Natural killer cell (primary cell): ENCODE results near the gene SMU1. TPM values are rescaled to one million over a fixed set of nuclear protein-coding genes. Genes with fewer than 3 reads are reported as not detected.

ENCODE experiments used
- ATAC-seq, 3 donors: fragments of 150-1000 bp in 2 of 3; fragments of 200-7000 bp in 1 of 3; cut with Tn5 transposase; 1 replicate in 1 of 3; 2 replicates in 2 of 3; pipeline ENCODE4 v1.10.0; 2021; ENCODE audit warnings: mild to moderate bottlenecking in 2 of 3, moderate library complexity in 2 of 3
- DNase-seq, 2 donors: peaks; one replicate each; pipeline versions ENCODE4 v3.0.0 to v3.0.0-alpha.2; 2013 to 2021; ENCODE audit warnings: mixed read lengths in 1 of 2
- H3K27ac ChIP-seq: one replicate; pipeline ENCODE4 v1.5.1; 2013; ENCODE audit warnings: mild to moderate bottlenecking, low read length
- H3K27me3 ChIP-seq: one replicate; pipeline ENCODE4 v1.6.1; 2013; ENCODE audit warnings: low read length; ENCODE audit not compliant: control insufficient read depth, insufficient read depth
- H3K36me3 ChIP-seq: one replicate; pipeline ENCODE4 v1.6.1; 2013; ENCODE audit warnings: low read length; ENCODE audit not compliant: control insufficient read depth, insufficient read depth
- H3K4me1 ChIP-seq: one replicate; pipeline ENCODE4 v1.6.1; 2013; ENCODE audit warnings: low read length; ENCODE audit not compliant: control insufficient read depth, insufficient read depth
- H3K4me3 ChIP-seq: one replicate; pipeline ENCODE4 v1.5.1; 2013; ENCODE audit warnings: low read length
- H3K9me3 ChIP-seq: one replicate; pipeline ENCODE4 v1.6.1; 2013; ENCODE audit warnings: low read length; ENCODE audit not compliant: control insufficient read depth, insufficient read depth
- H3K27ac Mint-ChIP-seq, 2 donors: one replicate each; pipeline ENCODE4 v1.8.0; 2022; ENCODE audit warnings: mild to moderate bottlenecking in 2 of 2, mixed read lengths in 2 of 2, moderate library complexity in 1 of 2
- H3K27me3 Mint-ChIP-seq, 2 donors: one replicate each; pipeline ENCODE4 v1.8.0; 2022; ENCODE audit warnings: low read depth in 2 of 2, mixed read lengths in 2 of 2
- H3K36me3 Mint-ChIP-seq: one replicate; pipeline ENCODE4 v1.8.0; 2022; ENCODE audit warnings: mixed read lengths
- H3K4me1 Mint-ChIP-seq, 2 donors: one replicate each; pipeline ENCODE4 v1.8.0; 2022; ENCODE audit warnings: mixed read lengths in 2 of 2
- H3K4me3 Mint-ChIP-seq: one replicate; pipeline ENCODE4 v1.8.0; 2022; ENCODE audit warnings: mild to moderate bottlenecking, moderate library complexity, mixed read lengths
- H3K9me3 Mint-ChIP-seq, 2 donors: one replicate each; pipeline ENCODE4 v1.8.0; 2022; ENCODE audit warnings: mixed read lengths in 2 of 2
- CTCF ChIP-seq: fragments of 200-600 bp; IDR thresholded peaks from one replicate; pipeline ENCODE4 v1.8.0; 2022; ENCODE audit warnings: antibody characterized with exemption
- WGBS: methylation state at CpG from one replicate; pipeline ENCODE4 v1.1.7; 2013; ENCODE audit warnings: missing lambda C conversion rate; ENCODE audit not compliant: insufficient coverage; 5-methylcytosine and 5-hydroxymethylcytosine counted together
- intact Hi-C: fragments of 100-400 bp; cut with micrococcal nuclease; formaldehyde crosslinking; loops from one replicate; pipeline ENCODE4 v1.14.2; 2022
- total RNA-seq, 4 donors: library from RNA; stranded (reverse); fragments of 120-200 nt in 1 of 4; gene quantifications; one replicate each; pipeline versions ENCODE4 v1.2.3 to v1.2.4, GENCODE V29; 2013 to 2022

Gene SMU1
- total RNA-seq, 3 donors from 2014 or later (not counting 1 experiment from before 2014, with no cell fraction given) = 21.9 to 23.2 (median 22.1) TPM

- H3K36me3 Mint-ChIP-seq = no peaks in the 10 kb centered on the region
- ATAC-seq (peak in 1 of 3 donors; percentile 30), DNase-seq (no peak)
- Histone ChIP-seq H3K4me3 (no peak overlapping the region), H3K27me3 (no peaks in the 10 kb centered on the region), H3K4me1 (peaks cover 21% of the 10 kb centered on the region), H3K9me3 (no peaks in the 10 kb centered on the region), H3K36me3 (no peaks in the 10 kb centered on the region), H3K27ac (peak overlapping the region; percentile 61)
- H3K4me1 Mint-ChIP-seq = peaks cover 9 to 17% of the 10 kb centered on the region in 2 donors
- peak overlapping the region; percentile 12 to 74 for H3K27ac Mint-ChIP-seq
- no peak for TF ChIP-seq CTCF
- no peak overlapping the region for H3K4me3 Mint-ChIP-seq
- intact Hi-C loops = no loop called here
- peaks cover 0 to 3% of the 10 kb centered on the region in 2 donors for H3K27me3 Mint-ChIP-seq
- 8% methylated on average over 6 of the region's 8 CpGs for WGBS
- H3K9me3 Mint-ChIP-seq = no peaks in the 10 kb centered on the region
Measured at GRCh38 chr9:33082538-33083326, 6.3 kb upstream of the SMU1 start.

GRCh38 chr9:33082128-33082527 lies 5.7 kb upstream of the SMU1 start:
- intact Hi-C loops = no loop called here

GRCh38 chr9:33081128-33081851 lies 4.8 kb upstream of the SMU1 start:
- peak; percentile 36 to 54 (median 43) for ATAC-seq
- Mint-ChIP-seq H3K4me1 (peaks cover 16 to 23% of the 10 kb centered on the region in 2 donors), H3K9me3 (no peaks in the 10 kb centered on the region), H3K27ac (no peak overlapping the region), H3K36me3 (no peaks in the 10 kb centered on the region), H3K4me3 (no peak overlapping the region), H3K27me3 (no peaks in the 10 kb centered on the region)
- peak; percentile 87 for TF ChIP-seq CTCF
- Histone ChIP-seq H3K27ac (no peak overlapping the region), H3K36me3 (no peaks in the 10 kb centered on the region), H3K9me3 (no peaks in the 10 kb centered on the region), H3K4me3 (no peak overlapping the region), H3K27me3 (no peaks in the 10 kb centered on the region), H3K4me1 (peaks cover 28% of the 10 kb centered on the region)
- DNase-seq = peak in 1 of 2 donors; percentile 89
- intact Hi-C loops = loop anchor here (1.0 kb wide), 2 partner anchors 87 to 144 kb away; no protein-coding TSS in a partner anchor
- 28% methylated on average over 7 of the region's 9 CpGs for WGBS

More at GRCh38 chr9:33082128-33082527, 5.7 kb upstream of the SMU1 start:
- Mint-ChIP-seq H3K27me3 (no peaks in the 10 kb centered on the region), H3K4me1 (peaks cover 9 to 17% of the 10 kb centered on the region in 2 donors), H3K27ac (peak overlapping the region; percentile 12 to 74), H3K9me3 (no peaks in the 10 kb centered on the region), H3K36me3 (no peaks in the 10 kb centered on the region), H3K4me3 (no peak overlapping the region)
- no peaks in the 10 kb centered on the region for H3K27me3 ChIP-seq
- H3K9me3 ChIP-seq = no peaks in the 10 kb centered on the region
- ATAC-seq (no peak), DNase-seq (peak in 1 of 2 donors; percentile 50)
- TF ChIP-seq CTCF = no peak
- H3K4me1 ChIP-seq = peaks cover 24% of the 10 kb centered on the region
- H3K36me3 ChIP-seq = no peaks in the 10 kb centered on the region
- no peak overlapping the region for H3K4me3 ChIP-seq
- WGBS = 45% methylated on average over 5 of the region's 5 CpGs
- H3K27ac ChIP-seq = peak overlapping the region; percentile 61
